ENCODE measurements around the gene PDE4D.
"Not testable (repeated sequence)": the region's sequence is repeated elsewhere in the genome, so short reads cannot be mapped to it uniquely, and the experiment has no call there.

The PDE4D gene

DNA sequence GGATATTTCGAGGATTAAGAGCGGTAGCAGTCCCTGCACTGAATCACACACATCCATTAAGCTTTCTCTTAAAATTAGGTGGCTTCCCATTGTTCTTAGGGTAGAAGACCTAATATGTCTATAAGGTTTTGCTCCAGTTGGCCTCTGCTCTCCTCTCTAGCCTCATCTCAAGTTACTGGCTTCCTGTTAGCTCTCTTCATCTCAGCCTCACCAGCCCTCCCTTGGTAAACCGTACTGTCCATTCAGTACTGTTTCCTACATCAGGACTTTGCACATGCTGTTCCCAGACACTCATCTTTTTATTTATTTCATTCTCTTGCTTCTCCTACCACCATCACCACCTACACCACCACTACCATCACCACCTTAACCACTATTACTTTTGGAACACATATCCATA, 428.6 kb downstream of the PDE4D start:
- Mint-ChIP-seq H3K27me3 (no peaks in the 10 kb centered on the region), H3K9me3 (no peaks in the 10 kb centered on the region), H3K36me3 (ENCODE audit: low read depth) (no peaks in the 10 kb centered on the region), H3K4me3 (no peak overlapping the region), H3K27ac (no peak overlapping the region), H3K4me1 (ENCODE audit: low read depth) (no peaks in the 10 kb centered on the region)
- intact Hi-C loops (cut with micrococcal nuclease), result no loop called here

DNA sequence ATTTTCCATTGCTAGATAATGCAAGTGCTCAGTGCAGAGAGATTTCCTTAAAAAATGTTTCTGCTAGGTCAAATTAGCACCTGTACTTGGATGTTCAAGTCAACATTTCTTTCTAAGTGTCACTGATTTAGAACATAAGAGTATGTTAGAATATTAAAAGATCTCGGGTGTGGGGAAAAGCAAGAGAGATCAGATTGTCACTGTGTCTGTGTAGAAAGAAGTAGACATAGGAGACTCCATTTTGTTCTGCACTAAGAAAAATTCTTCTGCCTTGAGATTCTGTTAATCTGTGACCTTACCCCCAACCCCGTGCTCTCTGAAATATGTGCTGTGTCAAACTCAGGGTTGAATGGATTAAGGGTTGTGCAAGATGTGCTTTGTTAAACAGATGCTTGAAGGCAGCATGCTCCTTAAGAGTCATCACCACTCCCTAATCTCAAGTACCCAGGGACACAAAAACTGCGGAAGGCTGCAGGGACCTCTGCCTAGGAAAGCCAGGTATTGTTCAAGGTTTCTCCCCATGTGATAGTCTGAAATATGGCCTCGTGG, 429.8 kb downstream of the PDE4D start:
- H3K36me3 Mint-ChIP-seq (ENCODE audit: low read depth); H3K27me3 Mint-ChIP-seq; H3K4me3 Mint-ChIP-seq; H3K4me1 Mint-ChIP-seq (ENCODE audit: low read depth); intact Hi-C loops (cut with micrococcal nuclease); H3K9me3 Mint-ChIP-seq; H3K27ac Mint-ChIP-seq: not testable (repeated sequence)

DNA sequence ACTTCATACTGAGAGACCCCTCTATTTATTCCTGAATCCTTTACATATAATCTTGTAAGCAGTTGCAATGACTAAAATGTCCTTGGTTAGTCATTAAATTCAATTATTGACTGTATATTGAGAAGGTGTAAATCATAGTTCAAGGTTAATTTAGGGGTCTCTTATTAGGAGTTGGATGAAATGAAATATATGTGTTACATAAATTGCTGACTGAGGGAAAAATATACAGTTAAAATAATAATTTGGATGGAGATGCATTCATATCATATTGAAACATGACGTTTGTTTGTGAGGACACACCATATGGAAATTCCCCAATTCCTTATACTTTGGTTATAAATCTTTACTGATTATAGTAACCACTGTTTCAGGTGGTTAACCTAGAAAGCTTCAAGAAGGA, 430.6 kb downstream of the PDE4D start:
- H3K4me1 Mint-ChIP-seq (ENCODE audit: low read depth), result no peaks in the 10 kb centered on the region
- intact Hi-C loops (cut with micrococcal nuclease), result no loop called here
- no peak overlapping the region for H3K4me3 Mint-ChIP-seq
- H3K27ac Mint-ChIP-seq, result no peak overlapping the region
- H3K36me3 Mint-ChIP-seq (ENCODE audit: low read depth), result no peaks in the 10 kb centered on the region
- no peaks in the 10 kb centered on the region for H3K9me3 Mint-ChIP-seq
- no peaks in the 10 kb centered on the region for H3K27me3 Mint-ChIP-seq

- intact Hi-C loops (cut with micrococcal nuclease), result no loop called here
These were observed 433.0 kb downstream of the PDE4D start for GRCh38 chr5:59460368-59461153.

DNA sequence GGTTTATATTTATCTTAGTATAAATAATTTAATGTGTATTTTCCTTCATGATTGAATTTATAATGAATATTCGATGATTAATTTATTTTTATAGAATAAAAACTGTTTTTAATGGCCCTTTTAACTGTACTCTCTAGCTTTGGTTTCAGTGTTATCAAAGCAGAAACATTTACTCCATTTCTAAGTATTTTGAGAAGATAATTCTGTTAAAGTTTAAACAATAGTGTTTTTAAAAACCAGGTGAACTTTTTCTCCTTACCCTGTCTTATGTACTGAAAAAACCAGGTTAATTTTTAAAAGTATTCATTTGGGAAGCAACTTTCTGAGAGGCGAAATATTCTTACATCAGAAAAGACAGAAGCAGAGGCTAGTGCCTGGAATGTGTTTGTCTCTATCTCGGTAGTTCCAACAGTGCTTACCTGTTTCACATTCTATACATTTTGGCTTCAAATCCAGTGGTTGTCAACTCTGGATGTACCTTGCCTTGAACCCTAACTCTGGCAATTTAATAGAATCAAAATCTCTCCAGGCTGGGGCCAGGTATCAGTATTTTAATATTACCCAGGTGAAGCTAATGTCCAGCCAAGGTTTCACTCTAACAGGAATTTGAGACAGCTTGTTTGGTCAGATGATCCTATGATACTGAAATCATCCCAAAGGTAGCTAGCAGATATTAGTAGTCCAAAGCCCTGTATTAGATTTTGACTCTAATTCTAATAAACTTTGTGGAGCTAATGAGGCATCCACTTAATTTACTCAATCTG, 434.4 kb downstream of the PDE4D start:
- Mint-ChIP-seq H3K4me1 (ENCODE audit: low read depth) (no peaks in the 10 kb centered on the region), H3K27ac (no peak overlapping the region), H3K9me3 (peaks cover 15% of the 10 kb centered on the region), H3K27me3 (no peaks in the 10 kb centered on the region), H3K36me3 (ENCODE audit: low read depth) (no peaks in the 10 kb centered on the region), H3K4me3 (no peak overlapping the region)
- intact Hi-C loops (cut with micrococcal nuclease), result no loop called here

More at GRCh38 chr5:59460368-59461153, 433.0 kb downstream of the PDE4D start:
- Mint-ChIP-seq H3K9me3 (peaks cover 14% of the 10 kb centered on the region), H3K4me1 (ENCODE audit: low read depth) (no peaks in the 10 kb centered on the region), H3K27ac (no peak overlapping the region), H3K4me3 (no peak overlapping the region), H3K27me3 (no peaks in the 10 kb centered on the region), H3K36me3 (ENCODE audit: low read depth) (no peaks in the 10 kb centered on the region)

DNA sequence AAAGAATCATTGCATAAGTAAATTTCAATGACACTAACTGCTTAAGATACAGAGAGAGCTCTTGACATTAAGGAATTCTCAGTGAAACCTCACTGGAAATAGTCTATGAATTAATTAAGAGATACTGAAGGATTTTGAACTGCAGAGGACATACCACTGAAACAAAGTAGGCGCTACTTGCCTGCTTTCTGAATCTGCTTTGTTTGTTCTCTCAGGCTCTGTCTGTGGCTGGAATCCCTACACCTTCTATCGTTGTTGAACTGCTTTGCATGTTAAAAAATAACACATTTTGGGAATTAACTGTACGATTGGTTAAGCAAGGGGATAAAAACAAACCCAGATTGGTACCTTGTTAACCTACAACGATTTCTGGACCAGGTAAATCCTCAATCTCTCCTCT, 435.2 kb downstream of the PDE4D start:
- Mint-ChIP-seq H3K4me1 (ENCODE audit: low read depth) (no peaks in the 10 kb centered on the region), H3K27me3 (no peaks in the 10 kb centered on the region), H3K9me3 (peaks cover 15% of the 10 kb centered on the region), H3K36me3 (ENCODE audit: low read depth) (no peaks in the 10 kb centered on the region), H3K27ac (no peak overlapping the region), H3K4me3 (no peak overlapping the region)
- intact Hi-C loops (cut with micrococcal nuclease), result no loop called here

DNA sequence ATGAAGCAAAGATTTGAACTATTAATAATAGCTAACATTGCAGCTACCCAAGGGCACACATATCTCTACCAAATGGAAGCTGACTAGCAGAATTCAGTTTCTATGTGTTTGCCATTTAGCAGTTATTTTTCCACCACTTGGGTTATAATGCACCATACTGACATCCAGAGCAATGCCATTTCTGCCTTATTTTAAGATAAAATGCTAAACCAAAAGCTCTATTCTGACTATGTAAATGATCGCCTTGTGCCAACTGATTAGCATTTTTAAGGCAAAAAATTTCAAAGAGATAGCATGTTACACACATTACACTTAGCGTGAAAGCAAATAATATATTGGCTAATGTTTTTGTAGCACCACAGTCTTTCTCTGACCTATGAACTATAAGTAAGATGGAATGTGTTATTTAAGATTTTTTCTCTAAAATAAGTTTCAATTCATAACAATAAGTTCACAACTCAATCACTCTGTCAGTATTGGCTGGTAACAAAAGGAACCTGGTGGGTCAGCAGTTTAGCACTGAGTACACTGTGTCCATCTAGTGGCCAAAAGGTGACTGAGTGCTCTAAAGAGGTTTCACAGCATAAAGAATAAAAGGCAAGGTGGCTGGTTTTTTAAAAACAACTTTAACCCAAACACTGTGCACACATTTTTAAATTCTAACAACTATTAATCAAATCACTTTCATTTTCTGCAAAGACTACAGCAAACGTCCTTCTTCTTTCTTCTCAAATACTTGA, 443.5 kb downstream of the PDE4D start:
- Mint-ChIP-seq H3K4me1 (ENCODE audit: low read depth) (no peaks in the 10 kb centered on the region), H3K27ac (no peak overlapping the region), H3K4me3 (no peak overlapping the region), H3K27me3 (no peaks in the 10 kb centered on the region), H3K9me3 (peaks cover 6% of the 10 kb centered on the region), H3K36me3 (ENCODE audit: low read depth) (no peaks in the 10 kb centered on the region)
- intact Hi-C loops (cut with micrococcal nuclease), result no loop called here

- Mint-ChIP-seq H3K4me1 (ENCODE audit: low read depth) (no peaks in the 10 kb centered on the region), H3K27me3 (no peaks in the 10 kb centered on the region), H3K27ac (no peak overlapping the region), H3K36me3 (ENCODE audit: low read depth) (peaks cover 6% of the 10 kb centered on the region), H3K9me3 (peaks cover 6% of the 10 kb centered on the region), H3K4me3 (no peak overlapping the region)
- intact Hi-C loops (cut with micrococcal nuclease), result no loop called here
These were observed 447.2 kb downstream of the PDE4D start for GRCh38 chr5:59446356-59446755.

DNA sequence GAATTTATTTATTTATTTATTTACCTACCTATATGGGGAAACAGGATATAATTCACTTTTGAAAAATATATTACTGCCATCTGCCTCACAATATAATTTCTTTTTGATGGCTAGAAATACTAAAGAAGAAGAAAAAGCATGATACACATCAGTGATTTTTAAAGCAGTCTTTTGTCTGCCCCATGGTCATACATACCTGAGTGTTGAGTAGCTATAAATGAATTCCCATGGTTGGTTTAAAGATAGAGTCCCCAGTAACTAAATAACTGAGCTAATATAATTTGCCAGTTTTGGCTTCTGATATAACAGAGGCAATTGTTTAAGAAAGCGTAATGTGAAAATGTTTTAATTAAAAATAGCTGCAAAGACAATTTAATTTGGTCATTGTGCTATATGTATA, 447.8 kb downstream of the PDE4D start:
- H3K9me3 Mint-ChIP-seq, result peaks cover 6% of the 10 kb centered on the region
- H3K36me3 Mint-ChIP-seq (ENCODE audit: low read depth), result peaks cover 6% of the 10 kb centered on the region
- H3K27me3 Mint-ChIP-seq, result no peaks in the 10 kb centered on the region
- no peak overlapping the region for H3K4me3 Mint-ChIP-seq
- H3K27ac Mint-ChIP-seq, result no peak overlapping the region
- intact Hi-C loops (cut with micrococcal nuclease), result no loop called here
- no peaks in the 10 kb centered on the region for H3K4me1 Mint-ChIP-seq (ENCODE audit: low read depth)

- no peaks in the 10 kb centered on the region for H3K4me1 Mint-ChIP-seq (ENCODE audit: low read depth)
- intact Hi-C loops (cut with micrococcal nuclease), result no loop called here
- no peaks in the 10 kb centered on the region for H3K27me3 Mint-ChIP-seq
- H3K36me3 Mint-ChIP-seq (ENCODE audit: low read depth), result peaks cover 5% of the 10 kb centered on the region
- H3K9me3 Mint-ChIP-seq, result no peaks in the 10 kb centered on the region
- H3K27ac Mint-ChIP-seq, result no peak overlapping the region
- H3K4me3 Mint-ChIP-seq, result no peak overlapping the region
These were observed 454.2 kb downstream of the PDE4D start for GRCh38 chr5:59439303-59439702.

- H3K27me3 Mint-ChIP-seq, result no peaks in the 10 kb centered on the region
- H3K27ac Mint-ChIP-seq, result no peak overlapping the region
- H3K9me3 Mint-ChIP-seq, result no peaks in the 10 kb centered on the region
- H3K36me3 Mint-ChIP-seq (ENCODE audit: low read depth), result no peaks in the 10 kb centered on the region
- H3K4me1 Mint-ChIP-seq (ENCODE audit: low read depth), result no peaks in the 10 kb centered on the region
- H3K4me3 Mint-ChIP-seq, result no peak overlapping the region
- intact Hi-C loops (cut with micrococcal nuclease), result no loop called here
These were observed 456.4 kb downstream of the PDE4D start for GRCh38 chr5:59437176-59437575.

- Mint-ChIP-seq H3K27ac (no peak overlapping the region), H3K4me3 (no peak overlapping the region), H3K9me3 (no peaks in the 10 kb centered on the region), H3K27me3 (no peaks in the 10 kb centered on the region), H3K4me1 (ENCODE audit: low read depth) (no peaks in the 10 kb centered on the region), H3K36me3 (ENCODE audit: low read depth) (no peaks in the 10 kb centered on the region)
- intact Hi-C loops (cut with micrococcal nuclease), result no loop called here
These were observed 457.0 kb downstream of the PDE4D start for GRCh38 chr5:59436364-59437148.

- H3K27ac Mint-ChIP-seq, result no peak overlapping the region
- no peaks in the 10 kb centered on the region for H3K36me3 Mint-ChIP-seq (ENCODE audit: low read depth)
- intact Hi-C loops (cut with micrococcal nuclease), result no loop called here
- H3K4me3 Mint-ChIP-seq, result no peak overlapping the region
- no peaks in the 10 kb centered on the region for H3K27me3 Mint-ChIP-seq
- H3K9me3 Mint-ChIP-seq, result no peaks in the 10 kb centered on the region
- no peaks in the 10 kb centered on the region for H3K4me1 Mint-ChIP-seq (ENCODE audit: low read depth)
These were observed 460.4 kb downstream of the PDE4D start for GRCh38 chr5:59433174-59433573.

All from dendritic cell treated with granulocyte-macrophage colony-stimulating factor and Interleukin-4, amounts not matched to agents 40 ng/mL and 50 ng/mL, for 4 days (primary cell).